Measurements from ENCODE around the gene LAMA2.

The LAMA2 gene

DNA sequence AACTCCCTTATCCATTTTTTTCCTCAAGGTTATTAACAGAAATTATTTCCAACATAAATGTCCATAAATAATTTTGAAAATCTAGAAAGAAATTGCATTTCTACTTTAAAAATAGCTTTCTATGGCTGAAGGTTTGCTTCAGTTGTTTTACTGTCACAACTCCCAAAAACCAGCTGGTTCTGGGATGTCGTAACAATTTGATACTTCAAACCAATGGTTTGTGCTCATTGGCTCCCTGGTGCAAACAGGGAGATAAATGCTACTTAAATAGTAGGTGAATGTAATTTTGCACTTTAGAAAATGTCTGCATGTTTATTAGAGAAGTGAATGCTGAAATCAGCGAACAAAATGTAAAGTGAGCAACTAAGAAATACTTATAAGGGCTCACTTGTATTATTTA, 31.1 kb downstream of the LAMA2 start:
- DNase-seq (ENCODE audit: low spot score): no peak

DNA sequence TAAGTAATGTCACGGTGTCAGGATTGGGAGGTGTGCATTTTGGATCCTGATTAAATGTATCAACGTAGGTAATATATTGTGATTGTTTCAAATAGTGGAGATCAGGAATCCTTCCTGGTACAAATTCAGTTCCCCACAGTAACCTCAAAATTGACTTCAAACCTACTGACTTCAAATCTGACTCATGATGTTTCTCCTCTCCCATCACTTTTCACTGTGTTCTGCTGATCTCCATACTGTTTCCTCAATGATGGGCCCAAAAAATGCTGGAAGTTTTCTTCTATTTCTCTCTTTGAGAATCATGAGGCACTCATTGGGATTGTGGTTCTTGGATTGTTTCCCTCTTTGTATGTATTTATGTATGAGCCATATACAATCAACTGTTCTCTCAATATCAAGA, 35.9 kb downstream of the LAMA2 start:
- DNase-seq (ENCODE audit: low spot score): no peak

DNA sequence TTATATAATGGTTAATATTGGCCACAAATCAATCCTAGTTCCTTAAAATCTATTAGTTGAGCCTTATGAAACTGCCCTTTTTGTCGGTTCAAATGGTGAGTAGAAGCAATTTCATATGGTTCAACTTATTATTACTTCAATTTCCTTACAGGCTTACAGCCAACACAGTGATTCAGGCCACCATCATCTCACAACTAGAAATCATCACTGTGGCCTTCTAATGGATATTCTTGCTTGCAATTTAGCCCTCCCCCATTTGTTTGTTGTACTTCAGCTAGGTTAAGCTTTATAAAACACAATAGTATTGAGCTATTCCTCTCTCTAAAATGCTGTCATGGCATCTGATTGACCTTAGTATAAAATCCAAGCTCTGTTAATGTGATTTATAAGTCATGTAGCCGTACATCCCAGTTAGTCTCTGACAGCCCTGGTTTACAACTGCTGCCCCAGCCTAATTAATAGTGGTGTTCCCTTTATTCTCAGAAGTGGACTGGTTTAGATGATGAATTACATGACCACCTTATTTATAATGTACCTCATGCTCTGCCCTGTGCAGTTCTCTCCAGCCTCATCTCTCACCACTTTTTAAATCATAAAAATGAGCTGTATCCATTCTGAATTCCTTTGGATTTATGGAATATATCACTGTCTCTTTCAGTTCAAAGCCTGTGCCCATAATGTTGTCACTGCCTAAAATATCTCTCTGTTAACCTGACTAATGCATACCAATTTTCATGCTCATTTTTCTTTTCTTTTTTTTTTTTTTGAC, 36.7 kb downstream of the LAMA2 start:
- no peak for DNase-seq (ENCODE audit: low spot score)

DNA sequence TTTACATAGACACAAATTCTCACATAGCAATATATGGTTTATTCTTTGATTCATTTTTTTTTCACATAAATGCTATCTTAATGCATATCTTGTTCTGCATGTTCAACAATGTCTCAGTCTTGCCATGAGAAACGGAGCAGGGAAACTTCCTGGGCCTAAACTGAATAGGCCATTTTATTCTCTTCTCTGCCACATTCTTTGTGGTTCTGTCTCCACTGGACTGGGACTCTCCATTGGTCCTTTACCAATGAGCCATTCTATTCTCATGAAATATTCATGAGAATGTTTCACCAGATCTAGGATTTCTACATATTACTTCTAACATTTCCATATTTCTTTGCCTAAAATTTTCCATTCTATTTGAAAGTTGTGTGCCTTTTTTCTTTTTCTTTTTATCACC, 42.8 kb downstream of the LAMA2 start:
- no peak for DNase-seq (ENCODE audit: low spot score)

GRCh38 chr6:128929869-128930268, 46.9 kb downstream of the LAMA2 start:
- DNase-seq (ENCODE audit: low spot score): no peak

DNA sequence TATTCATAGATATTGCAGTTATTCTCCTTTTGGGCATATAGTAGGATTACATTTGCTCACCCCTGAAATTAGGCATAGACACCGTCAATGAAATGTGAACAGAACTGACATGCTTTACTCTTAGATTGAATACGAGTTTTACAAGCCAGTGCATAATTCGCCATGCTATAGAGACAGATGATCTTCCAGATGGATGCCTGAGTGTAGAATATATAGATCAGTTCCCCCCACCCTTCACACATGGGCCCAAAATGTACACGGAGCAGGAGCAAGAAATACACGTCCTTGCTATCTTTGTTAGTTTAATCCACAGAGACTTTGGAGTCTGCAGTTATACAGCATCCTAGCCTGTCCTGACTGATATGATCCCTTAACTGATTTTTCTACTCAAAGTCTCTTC, 47.4 kb downstream of the LAMA2 start:
- no peak for DNase-seq (ENCODE audit: low spot score)

- DNase-seq (ENCODE audit: low spot score): no peak
Observed at GRCh38 chr6:128932061-128932460, 49.1 kb downstream of the LAMA2 start.

- no peak for DNase-seq (ENCODE audit: low spot score)
Observed at GRCh38 chr6:128950864-128951263, 67.9 kb downstream of the LAMA2 start.

- DNase-seq (ENCODE audit: low spot score): no peak
Observed at GRCh38 chr6:128952902-128953301, 70.0 kb downstream of the LAMA2 start.

- no peak for DNase-seq (ENCODE audit: low spot score)
Observed at GRCh38 chr6:128954308-128955043, 71.5 kb downstream of the LAMA2 start.

DNA sequence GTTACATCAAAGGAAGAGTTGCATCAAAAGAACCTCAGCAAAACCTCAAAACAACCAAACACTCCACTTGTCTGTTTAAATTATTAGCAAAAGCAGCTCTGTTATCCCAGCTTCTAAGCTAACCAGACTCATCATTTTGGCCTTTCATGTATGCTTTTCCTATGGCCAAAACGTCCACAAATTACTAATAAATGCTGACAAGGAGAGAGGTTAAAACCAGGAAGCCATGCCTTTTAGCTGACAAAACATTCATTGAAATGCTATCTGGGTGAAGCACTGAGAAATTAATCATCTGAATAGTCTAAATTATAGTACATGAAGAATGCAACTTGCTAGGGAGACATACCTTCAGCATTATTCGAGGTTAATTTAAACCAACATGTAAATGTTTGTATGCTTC, 80.6 kb downstream of the LAMA2 start:
- no peak for DNase-seq (ENCODE audit: low spot score)

- no peak for DNase-seq (ENCODE audit: low spot score)
Observed at GRCh38 chr6:128964233-128964755, 81.4 kb downstream of the LAMA2 start.

DNA sequence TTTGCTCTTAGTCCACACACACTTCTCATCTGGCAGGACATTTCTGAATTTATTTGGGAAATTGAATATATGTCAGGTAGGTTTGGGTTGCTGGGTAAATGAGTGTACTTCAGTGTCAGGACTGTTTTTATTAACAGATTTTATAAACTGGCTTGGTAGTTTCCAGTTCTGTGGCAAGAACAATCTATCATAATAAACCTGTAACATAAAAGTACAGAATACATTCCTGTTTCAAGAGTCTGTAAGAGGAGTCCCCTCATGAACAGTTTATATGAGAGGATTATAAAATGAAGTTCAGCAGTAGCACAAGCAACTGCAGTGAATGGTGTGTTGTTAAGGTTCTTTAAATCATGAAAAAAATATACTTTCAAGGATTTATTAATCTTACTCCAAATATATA, 81.8 kb downstream of the LAMA2 start:
- no peak for DNase-seq (ENCODE audit: low spot score)

- DNase-seq (ENCODE audit: low spot score): no peak
Observed at GRCh38 chr6:128966934-128967333, 84.0 kb downstream of the LAMA2 start.

GRCh38 chr6:128979071-128979470, 96.1 kb downstream of the LAMA2 start:
- no peak for DNase-seq (ENCODE audit: low spot score)

DNA sequence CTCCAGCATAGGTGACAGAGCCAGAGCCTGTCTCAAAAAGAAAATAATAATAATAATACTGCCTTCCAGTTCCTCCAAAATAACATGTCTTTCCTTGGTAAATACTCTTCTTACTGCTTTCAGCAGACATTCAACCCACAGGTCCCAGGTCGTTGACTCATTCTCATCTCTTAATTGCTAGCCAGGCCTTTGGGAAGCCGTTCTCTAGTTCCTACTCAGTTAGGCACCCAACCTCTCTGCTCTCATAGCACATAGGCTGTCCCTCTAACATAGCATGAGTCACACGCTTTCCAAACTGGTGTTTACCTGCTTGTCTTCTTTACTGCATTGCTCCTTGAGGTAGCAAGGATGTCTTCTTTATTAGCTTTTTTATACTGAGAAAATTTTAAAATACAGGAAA, 98.8 kb downstream of the LAMA2 start:
- DNase-seq (ENCODE audit: low spot score): no peak

DNA sequence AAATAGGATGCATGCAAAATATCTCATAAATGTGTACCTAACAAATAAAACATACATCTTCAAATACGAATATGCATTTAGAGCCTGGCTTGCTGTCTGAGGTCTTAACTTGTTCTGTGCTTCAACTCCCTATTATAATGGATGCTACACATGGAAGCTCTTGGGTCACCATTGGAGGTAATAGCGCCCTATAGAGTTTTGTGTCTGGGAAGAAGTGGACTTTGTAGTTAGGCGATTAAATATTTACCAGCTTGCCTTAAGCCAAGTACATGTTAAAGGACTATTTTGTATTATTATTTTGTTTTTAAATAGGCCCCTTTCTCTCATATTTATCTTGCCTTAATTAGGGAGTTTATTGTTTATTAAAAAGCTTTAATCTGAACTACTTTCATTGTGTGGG, 107.4 kb downstream of the LAMA2 start:
- DNase-seq (ENCODE audit: low spot score): no peak

DNA sequence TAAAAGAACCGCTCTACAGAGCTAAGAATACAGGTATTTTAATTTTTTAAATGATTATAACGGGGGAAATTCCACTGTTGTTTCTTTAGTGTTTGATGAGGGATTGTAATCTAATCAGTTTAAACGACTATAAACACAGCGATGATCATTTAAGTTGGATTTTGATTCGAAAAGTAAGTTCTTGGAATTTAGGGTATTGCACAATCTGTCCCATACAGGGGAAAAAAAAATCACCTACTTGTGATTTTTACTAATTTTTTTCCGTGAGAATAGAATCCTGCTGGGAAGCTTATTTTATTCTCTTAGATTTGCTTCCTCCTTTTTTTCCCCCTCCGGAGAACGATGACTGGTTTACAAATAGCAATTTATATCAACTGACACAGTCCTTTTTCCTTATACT, 108.0 kb downstream of the LAMA2 start:
- DNase-seq (ENCODE audit: low spot score): no peak

- no peak for DNase-seq (ENCODE audit: low spot score)
Observed at GRCh38 chr6:128993166-128993565, 110.2 kb downstream of the LAMA2 start.

GRCh38 chr6:128997880-128998279, 114.9 kb downstream of the LAMA2 start:
- no peak for DNase-seq (ENCODE audit: low spot score)

DNA sequence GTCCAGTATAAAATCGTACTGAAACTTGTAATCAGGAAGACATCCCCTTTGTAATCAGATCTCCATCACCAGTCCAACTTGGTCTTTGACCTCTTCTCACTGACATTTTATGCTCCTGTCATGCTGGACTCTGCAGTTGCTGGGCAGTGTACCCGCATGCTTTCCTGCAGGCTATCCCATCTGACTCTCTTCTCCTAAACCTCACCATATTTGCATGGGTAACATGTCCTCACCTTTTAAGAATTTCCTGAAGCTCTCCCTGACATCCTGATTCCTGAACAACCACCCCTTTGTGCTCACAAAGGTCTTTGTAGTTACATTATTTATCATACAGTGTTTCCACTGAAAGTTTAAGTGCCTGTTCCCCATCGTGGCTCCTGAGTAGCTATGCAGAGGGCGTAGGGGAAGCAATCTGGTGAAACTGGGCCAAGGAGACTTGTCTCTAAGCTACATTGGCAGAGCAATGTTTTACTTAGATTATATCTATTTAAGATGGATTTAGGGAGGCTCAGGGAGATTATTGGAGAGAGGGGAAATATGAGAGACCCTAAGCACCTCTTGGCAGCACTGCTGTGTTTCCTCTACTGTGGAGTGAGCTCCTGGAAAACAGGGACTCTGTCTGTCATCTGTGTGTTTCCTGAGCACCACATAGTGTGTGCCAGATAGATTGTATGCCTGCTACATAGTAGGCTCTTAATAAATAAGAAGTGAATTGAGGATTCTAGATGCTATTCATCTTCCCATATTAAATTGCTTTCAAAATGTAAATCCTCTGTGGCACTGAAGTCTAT, 124.0 kb downstream of the LAMA2 start:
- no peak for DNase-seq (ENCODE audit: low spot score)

DNA sequence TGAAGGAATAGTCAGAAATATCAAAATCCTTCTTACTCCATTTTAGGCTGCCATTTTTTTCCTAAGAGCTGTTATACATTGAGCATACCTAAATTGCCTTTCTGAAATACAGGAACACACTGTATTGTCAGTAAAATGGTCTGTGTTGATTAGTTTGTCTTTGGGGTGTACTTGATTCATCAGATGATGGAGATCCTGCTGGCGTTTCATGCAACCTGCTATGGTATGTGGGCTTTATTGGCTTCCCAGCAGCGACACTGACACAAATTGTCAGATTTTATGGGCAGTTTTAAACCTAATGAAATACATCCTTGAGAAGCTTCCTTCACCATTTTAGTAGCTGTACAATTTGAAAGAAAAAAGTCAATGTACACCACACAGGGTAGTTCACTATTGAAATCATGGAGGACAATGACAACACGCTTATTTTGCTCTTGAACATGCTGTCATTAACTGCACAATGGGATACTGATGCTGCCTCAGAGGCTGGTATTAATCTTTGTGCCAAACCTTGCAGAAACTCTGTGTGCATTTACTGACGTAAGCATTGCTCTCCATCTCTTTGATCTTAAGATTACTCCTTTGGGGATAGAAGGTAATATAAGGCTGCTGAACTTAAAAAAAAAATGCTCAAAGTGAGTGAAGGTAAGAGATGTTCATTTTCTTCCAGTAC, 124.9 kb downstream of the LAMA2 start:
- no peak for DNase-seq (ENCODE audit: low spot score)

Data from CD4-positive, alpha-beta T cell treated with Interleukin-6 at 100 ng/mL for 8 hours (primary cell).